Thyroid gland (tissue), 4 donors: Measurements from ENCODE around the gene RAD51AP2. TPM values are rescaled to one million over a fixed set of nuclear protein-coding genes. Genes with fewer than 3 reads are reported as not detected.

Experiments
- DNase-seq, 2 donors: peaks; one replicate each; pipeline ENCODE4 v3.0.0-alpha.2; 2019
- H3K27ac ChIP-seq, 3 donors: fragments of 200-600 bp; sonication (generic); 1 replicate in 2 of 3; 2 replicates in 1 of 3; pipeline ENCODE4 v1.5.1; 2016 to 2019; ENCODE audit warnings: mild to moderate bottlenecking in 1 of 3, moderate library complexity in 1 of 3
- H3K27me3 ChIP-seq: fragments of 200-600 bp; sonication (generic); one replicate; pipeline ENCODE4 v1.5.1; 2019
- H3K36me3 ChIP-seq, 2 donors: fragments of 200-600 bp; sonication (generic); one replicate each; pipeline ENCODE4 v1.5.1; 2016 to 2019
- H3K4me1 ChIP-seq, 2 donors: fragments of 200-600 bp; sonication (generic); one replicate each; pipeline ENCODE4 v1.5.1; 2017 to 2019
- H3K4me3 ChIP-seq, 3 donors: fragments of 200-600 bp; sonication (generic); replicated peaks in 1 of 3; 1 replicate in 2 of 3; 2 replicates in 1 of 3; pipeline ENCODE4 v1.5.1; 2016; ENCODE audit warnings: mild to moderate bottlenecking in 1 of 3
- H3K9me3 ChIP-seq: fragments of 200-600 bp; sonication (generic); one replicate; pipeline ENCODE4 v1.5.1; 2017
- POLR2A ChIP-seq, 2 donors: fragments of 450-650 bp; IDR thresholded peaks; one replicate each; pipeline ENCODE4 v1.6.1; 2017; ENCODE audit warnings: antibody characterized with exemption in 2 of 2, mild to moderate bottlenecking in 2 of 2, moderate library complexity in 1 of 2
- WGBS, 2 donors: methylation state at CpG; one replicate each; pipeline ENCODE4 v1.1.5; 2017; 5-methylcytosine and 5-hydroxymethylcytosine counted together
- intact Hi-C: fragments of 100-400 bp; cut with DNase I; formaldehyde crosslinking; loops from one replicate; pipeline ENCODE4 v1.15.1; 2023
- total RNA-seq, 4 donors: library from RNA; depleted of rRNA; stranded (reverse); fragments of >200 nt; gene quantifications; one replicate each; pipeline ENCODE4 v1.2.3, GENCODE V29; 2016
- TF ChIP-seq, protein P1 (sequence below), 6 experiments: fragments of 200-600 bp in 3 of 6; fragments of 450-650 bp in 3 of 6; sonication (generic) in 3 of 6; IDR thresholded peaks; one replicate each; pipeline ENCODE4 v1.5.1; 2016 to 2019; ENCODE audit warnings: antibody characterized with exemption in 6 of 6, mild to moderate bottlenecking in 2 of 6, inconsistent platforms in 1 of 6, moderate library complexity in 1 of 6

The RAD51AP2 gene
- total RNA-seq, 4 donors from 2014 or later = 0.11 to 0.13 TPM; not detected in 2

DNA sequence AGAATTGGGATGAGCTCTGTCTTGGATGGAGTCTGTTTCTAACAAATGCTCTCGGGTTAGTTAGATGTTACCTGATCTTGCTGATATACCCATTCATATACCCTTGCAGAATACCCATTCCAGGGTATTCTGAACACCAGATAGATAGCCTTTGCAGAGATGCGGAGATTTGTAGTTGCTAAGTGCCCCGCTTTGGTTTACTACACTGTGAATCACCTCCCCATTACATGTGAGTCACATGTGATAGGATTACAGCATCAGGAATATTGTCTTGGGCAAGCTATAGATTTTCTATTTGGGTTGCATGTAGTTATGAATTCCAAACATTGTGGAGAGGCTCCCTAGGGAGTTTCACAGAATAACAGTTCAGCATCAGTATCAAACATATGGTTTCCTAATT lies 26.0 kb upstream of the RAD51AP2 start:
- H3K9me3 ChIP-seq = no peaks in the 10 kb centered on the region
- no peak overlapping the region for H3K4me3 ChIP-seq
- no peak for TF ChIP-seq POLR2A (IDR thresholded peaks at IDR 0.05)
- DNase-seq = no peak
- H3K36me3 ChIP-seq = no peaks in the 10 kb centered on the region
- H3K27me3 ChIP-seq = peaks cover 3% of the 10 kb centered on the region
- H3K27ac ChIP-seq = no peak overlapping the region
- intact Hi-C loops = no loop called here
- WGBS, 2 donors = 94 to 98% methylated on average over 3 of the region's 3 CpGs
- H3K4me1 ChIP-seq = no peaks in the 10 kb centered on the region

DNA sequence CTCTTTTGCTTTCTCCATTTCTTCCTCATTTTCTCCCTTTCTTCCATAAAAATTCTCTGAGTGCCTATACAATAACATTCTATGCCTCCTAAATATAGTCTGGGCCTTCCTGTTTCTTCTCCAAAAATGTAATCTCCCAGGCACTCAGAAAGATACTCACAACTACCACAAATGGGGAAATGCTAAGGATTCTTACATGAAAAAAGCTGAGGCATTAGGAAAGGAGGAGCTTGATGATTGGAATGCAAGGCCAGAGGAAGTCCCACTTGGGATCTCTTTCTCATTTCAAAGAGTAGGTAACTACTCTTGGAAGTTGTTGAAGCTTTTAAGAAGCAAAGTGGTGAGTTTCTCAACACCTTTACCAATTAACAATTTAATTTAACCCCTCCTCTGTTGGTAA lies 25.6 kb upstream of the RAD51AP2 start:
- no peaks in the 10 kb centered on the region for H3K4me1 ChIP-seq
- H3K9me3 ChIP-seq = no peaks in the 10 kb centered on the region
- no peaks in the 10 kb centered on the region for H3K36me3 ChIP-seq
- no peak for DNase-seq
- no peak overlapping the region for H3K27ac ChIP-seq
- peaks cover 3% of the 10 kb centered on the region for H3K27me3 ChIP-seq
- H3K4me3 ChIP-seq = no peak overlapping the region
- intact Hi-C loops = no loop called here
- TF ChIP-seq, protein P1, sequence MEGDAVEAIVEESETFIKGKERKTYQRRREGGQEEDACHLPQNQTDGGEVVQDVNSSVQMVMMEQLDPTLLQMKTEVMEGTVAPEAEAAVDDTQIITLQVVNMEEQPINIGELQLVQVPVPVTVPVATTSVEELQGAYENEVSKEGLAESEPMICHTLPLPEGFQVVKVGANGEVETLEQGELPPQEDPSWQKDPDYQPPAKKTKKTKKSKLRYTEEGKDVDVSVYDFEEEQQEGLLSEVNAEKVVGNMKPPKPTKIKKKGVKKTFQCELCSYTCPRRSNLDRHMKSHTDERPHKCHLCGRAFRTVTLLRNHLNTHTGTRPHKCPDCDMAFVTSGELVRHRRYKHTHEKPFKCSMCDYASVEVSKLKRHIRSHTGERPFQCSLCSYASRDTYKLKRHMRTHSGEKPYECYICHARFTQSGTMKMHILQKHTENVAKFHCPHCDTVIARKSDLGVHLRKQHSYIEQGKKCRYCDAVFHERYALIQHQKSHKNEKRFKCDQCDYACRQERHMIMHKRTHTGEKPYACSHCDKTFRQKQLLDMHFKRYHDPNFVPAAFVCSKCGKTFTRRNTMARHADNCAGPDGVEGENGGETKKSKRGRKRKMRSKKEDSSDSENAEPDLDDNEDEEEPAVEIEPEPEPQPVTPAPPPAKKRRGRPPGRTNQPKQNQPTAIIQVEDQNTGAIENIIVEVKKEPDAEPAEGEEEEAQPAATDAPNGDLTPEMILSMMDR (IDR thresholded peaks at IDR 0.05) = no peak
- TF ChIP-seq POLR2A (IDR thresholded peaks at IDR 0.05) = no peak

DNA sequence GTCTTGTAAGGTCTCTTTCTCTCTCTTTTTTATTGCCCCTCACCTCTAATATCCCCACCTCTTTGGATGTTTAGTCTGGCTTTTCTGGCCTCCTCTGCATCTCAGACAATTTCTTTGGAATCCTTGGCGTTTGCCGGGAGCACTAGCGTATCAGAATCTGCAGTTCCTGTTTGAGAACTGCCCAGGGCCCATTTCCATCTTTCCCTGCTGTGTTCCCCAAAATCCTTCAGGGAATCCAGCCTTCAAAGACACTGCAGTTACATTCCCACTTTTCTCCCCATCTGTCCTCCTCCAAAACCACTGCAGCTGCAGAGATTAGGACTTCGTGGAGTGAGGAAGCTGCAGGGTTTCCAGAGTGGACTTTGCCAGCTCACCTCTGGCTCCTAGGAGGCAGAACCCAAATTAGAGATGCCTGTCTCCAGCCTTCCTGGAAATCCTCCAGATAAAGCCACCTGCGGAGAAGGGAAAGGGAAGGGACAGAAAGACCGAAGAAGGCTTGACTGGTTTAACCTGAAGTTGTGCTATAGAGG lies 25.0 kb upstream of the RAD51AP2 start:
- H3K27me3 ChIP-seq = peaks cover 3% of the 10 kb centered on the region
- H3K36me3 ChIP-seq = no peaks in the 10 kb centered on the region
- intact Hi-C loops = no loop called here
- H3K9me3 ChIP-seq = no peaks in the 10 kb centered on the region
- no peak overlapping the region for H3K4me3 ChIP-seq
- TF ChIP-seq POLR2A (IDR thresholded peaks at IDR 0.05) = no peak
- TF ChIP-seq, protein P1 (IDR thresholded peaks at IDR 0.05) = no peak
- H3K4me1 ChIP-seq = no peaks in the 10 kb centered on the region
- H3K27ac ChIP-seq = no peak overlapping the region
- DNase-seq = no peak
- 70 to 87% methylated on average over 6 of the region's 6 CpGs for WGBS, 2 donors

DNA sequence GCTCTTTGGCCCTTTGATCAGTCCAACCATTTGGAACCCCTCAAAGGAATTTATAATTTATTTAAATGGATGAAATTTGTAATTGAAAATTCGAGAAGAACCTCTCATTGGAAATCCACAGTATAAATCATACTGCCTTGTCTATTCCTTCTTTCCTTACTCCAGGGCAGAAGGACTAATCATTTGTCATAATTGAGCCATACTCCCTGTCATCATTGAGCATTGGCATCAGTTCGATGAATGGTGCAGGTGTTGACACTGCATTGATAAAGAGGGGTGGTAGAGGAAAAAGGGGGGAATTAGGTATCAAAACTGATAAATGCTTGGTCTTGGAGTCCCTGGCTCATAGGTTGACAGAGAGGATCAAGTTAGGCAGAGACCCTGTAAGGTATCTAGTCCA lies 24.2 kb upstream of the RAD51AP2 start:
- no peak for DNase-seq
- TF ChIP-seq POLR2A (IDR thresholded peaks at IDR 0.05) = no peak
- TF ChIP-seq, protein P1 (IDR thresholded peaks at IDR 0.05) = no peak
- no peak overlapping the region for H3K27ac ChIP-seq
- no peaks in the 10 kb centered on the region for H3K36me3 ChIP-seq
- H3K9me3 ChIP-seq = no peaks in the 10 kb centered on the region
- intact Hi-C loops = no loop called here
- 89 to 92% methylated on average over 2 of the region's 2 CpGs for WGBS, 2 donors
- H3K4me1 ChIP-seq = no peaks in the 10 kb centered on the region
- H3K4me3 ChIP-seq = no peak overlapping the region
- peaks cover 3% of the 10 kb centered on the region for H3K27me3 ChIP-seq

DNA sequence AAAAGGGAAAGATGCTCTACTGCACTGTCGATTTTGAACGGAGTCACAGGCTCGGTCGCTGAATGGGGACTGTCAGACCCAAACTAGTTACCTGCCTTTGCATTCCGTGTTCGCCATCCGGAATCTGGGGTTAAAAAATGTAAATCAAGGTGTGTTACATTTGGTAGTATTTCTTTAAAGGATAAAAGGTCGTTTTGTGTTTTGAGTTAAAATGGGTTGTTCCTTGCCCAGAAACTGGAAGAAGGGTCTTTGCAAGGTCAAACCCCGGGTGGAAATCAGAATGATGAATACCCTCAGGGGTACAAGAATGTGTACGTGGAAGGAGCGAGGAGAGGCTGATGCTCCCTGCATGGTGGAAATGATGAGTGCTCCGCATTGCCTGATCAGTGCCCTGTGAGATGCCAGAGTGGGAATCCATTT lies 23.3 kb upstream of the RAD51AP2 start:
- 13% methylated on average over 12 of the region's 12 CpGs for WGBS, 2 donors
- Histone ChIP-seq H3K9me3 (no peaks in the 10 kb centered on the region), H3K27me3 (peaks cover 1% of the 10 kb centered on the region), H3K27ac (no peak overlapping the region), H3K36me3 (no peaks in the 10 kb centered on the region), H3K4me3 (no peak overlapping the region), H3K4me1 (no peaks in the 10 kb centered on the region)
- intact Hi-C loops = no loop called here
- DNase-seq = no peak
- no peak for TF ChIP-seq POLR2A (IDR thresholded peaks at IDR 0.05)
- TF ChIP-seq, protein P1 (IDR thresholded peaks at IDR 0.05) = no peak
